Measurements from ENCODE around the gene SYNPO2.

- TF ChIP-seq CTCF (IDR thresholded peaks at IDR 0.05) (no peak), EZH2 (IDR thresholded peaks at IDR 0.05) (no peak)
Observed at GRCh38 chr4:118995693-118996391, 107.2 kb downstream of the SYNPO2 start.
